ENCODE results near the gene EFCAB8. TPM values are rescaled to one million over a fixed set of nuclear protein-coding genes. Genes with fewer than 3 reads are reported as not detected.

EFCAB8 gene
- total RNA-seq, 1 donor from 2014 or later: 0.41 TPM

DNA sequence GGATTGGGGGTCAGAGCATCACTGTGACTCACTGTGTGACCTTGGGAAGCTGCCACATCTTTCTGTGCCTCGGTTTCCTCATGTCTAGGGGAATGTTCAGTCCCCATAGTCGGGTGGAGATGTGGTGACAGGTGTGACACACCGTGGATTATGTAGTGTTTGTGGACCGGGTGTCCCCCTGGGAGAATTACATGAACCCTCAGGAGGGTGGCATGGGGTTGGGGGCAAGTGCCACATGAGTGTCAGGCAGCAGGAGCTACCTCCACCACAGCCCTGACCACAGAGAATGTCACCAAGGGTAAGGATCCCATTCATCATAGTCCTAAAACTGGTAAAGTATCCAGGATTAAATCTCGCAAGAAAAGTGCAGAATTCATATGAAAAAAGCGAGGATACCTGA is 122.3 kb downstream of the EFCAB8 start:
- DNase-seq (ENCODE audit: low read depth) (no peak), FAIRE-seq (no peak)
- H3K4me2 ChIP-seq (ENCODE audit: low read length): no peak overlapping the region

DNA sequence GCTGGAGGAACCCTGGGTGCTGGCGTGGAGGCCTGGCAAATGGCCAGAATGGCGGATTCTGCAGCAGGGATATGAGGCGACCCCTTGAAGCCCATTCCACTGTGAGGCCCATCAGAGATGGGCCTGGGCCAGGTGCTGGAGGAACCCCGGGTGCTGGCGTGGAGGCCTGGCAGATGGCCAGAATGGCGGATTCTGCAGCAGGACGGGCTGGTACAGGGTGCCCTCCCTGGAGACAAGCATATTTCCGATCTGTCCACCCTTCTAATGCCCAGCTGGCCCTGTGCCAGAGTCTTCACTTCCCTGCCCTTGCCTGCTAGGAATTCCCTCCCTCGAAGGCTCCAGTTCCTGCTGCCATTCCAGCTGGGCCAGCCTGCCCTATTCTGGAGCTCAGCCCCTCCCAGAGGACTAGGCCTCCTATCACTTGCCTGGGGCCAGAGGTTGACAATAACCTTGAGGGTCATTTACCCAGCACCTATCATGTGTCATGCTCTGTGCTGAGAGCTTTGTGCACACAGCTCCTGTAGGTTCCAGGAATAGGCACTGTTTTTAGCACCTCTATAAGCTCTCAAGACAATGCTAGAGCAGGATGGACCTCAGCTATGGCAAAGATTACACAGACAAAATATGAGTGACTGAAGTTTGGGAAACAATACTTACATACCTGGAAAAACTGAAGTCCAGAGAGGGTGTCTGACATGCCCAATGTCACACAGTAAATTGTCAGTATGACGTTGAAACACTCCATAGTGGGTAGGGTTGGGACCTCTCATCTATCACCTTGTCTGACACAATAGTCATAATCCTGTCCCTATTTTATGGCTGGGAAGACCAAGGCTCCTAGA is 124.1 kb downstream of the EFCAB8 start:
- no peak overlapping the region for H3K4me3 ChIP-seq (ENCODE audit: insufficient read depth, low read depth, low read length)
- no peak overlapping the region for H3K4me3 Mint-ChIP-seq (ENCODE audit: unreplicated experiment)
- H3K27me3 Mint-ChIP-seq (ENCODE audit: low read depth, unreplicated experiment): peaks cover 18% of the 10 kb centered on the region
- no peak overlapping the region for H3K27ac ChIP-seq (ENCODE audit: low read depth, low read length)
- no peaks in the 10 kb centered on the region for H3K4me1 Mint-ChIP-seq (ENCODE audit: low read depth, unreplicated experiment)
- H3K36me3 ChIP-seq (ENCODE audit: insufficient read depth, low read length): no peaks in the 10 kb centered on the region
- H3K9me3 Mint-ChIP-seq (ENCODE audit: unreplicated experiment): peaks cover 2% of the 10 kb centered on the region
- H3K27me3 ChIP-seq (ENCODE audit: insufficient read depth, low read length): no peaks in the 10 kb centered on the region
- no peak overlapping the region for H3K9ac ChIP-seq (ENCODE audit: low read length)
- no peak overlapping the region for H3K27ac Mint-ChIP-seq (ENCODE audit: unreplicated experiment)
- no peaks in the 10 kb centered on the region for H3K9me3 ChIP-seq (ENCODE audit: insufficient read depth, low read depth, low read length)
- H3K4me2 ChIP-seq (ENCODE audit: low read length): no peak overlapping the region
- no peaks in the 10 kb centered on the region for H3K79me2 ChIP-seq (ENCODE audit: insufficient read depth, low read length)
- H3K4me1 ChIP-seq (ENCODE audit: insufficient read depth, low read length): no peaks in the 10 kb centered on the region
- no peaks in the 10 kb centered on the region for H3K36me3 Mint-ChIP-seq (ENCODE audit: low read depth, unreplicated experiment)
- DNase-seq (ENCODE audit: low read depth) (no peak), FAIRE-seq (no peak)
- TF ChIP-seq, protein P1, sequence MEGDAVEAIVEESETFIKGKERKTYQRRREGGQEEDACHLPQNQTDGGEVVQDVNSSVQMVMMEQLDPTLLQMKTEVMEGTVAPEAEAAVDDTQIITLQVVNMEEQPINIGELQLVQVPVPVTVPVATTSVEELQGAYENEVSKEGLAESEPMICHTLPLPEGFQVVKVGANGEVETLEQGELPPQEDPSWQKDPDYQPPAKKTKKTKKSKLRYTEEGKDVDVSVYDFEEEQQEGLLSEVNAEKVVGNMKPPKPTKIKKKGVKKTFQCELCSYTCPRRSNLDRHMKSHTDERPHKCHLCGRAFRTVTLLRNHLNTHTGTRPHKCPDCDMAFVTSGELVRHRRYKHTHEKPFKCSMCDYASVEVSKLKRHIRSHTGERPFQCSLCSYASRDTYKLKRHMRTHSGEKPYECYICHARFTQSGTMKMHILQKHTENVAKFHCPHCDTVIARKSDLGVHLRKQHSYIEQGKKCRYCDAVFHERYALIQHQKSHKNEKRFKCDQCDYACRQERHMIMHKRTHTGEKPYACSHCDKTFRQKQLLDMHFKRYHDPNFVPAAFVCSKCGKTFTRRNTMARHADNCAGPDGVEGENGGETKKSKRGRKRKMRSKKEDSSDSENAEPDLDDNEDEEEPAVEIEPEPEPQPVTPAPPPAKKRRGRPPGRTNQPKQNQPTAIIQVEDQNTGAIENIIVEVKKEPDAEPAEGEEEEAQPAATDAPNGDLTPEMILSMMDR (IDR thresholded peaks at IDR 0.05; ENCODE audit: insufficient read depth, low read depth, low read length): no peak
- no peak for TF ChIP-seq EZH2 (IDR thresholded peaks at IDR 0.05; ENCODE audit: insufficient read depth, low read length)
- no peak overlapping the region for H2AFZ ChIP-seq (ENCODE audit: low read depth, low read length)
- no peaks in the 10 kb centered on the region for H4K20me1 ChIP-seq (ENCODE audit: insufficient read depth, low read length)

More for the DNA sequence above, 122.3 kb downstream of the EFCAB8 start:
- TF ChIP-seq, protein P1 (IDR thresholded peaks at IDR 0.05; ENCODE audit: insufficient read depth, low read depth, low read length): no peak
- no peak for TF ChIP-seq EZH2 (IDR thresholded peaks at IDR 0.05; ENCODE audit: insufficient read depth, low read length)
- H4K20me1 ChIP-seq (ENCODE audit: insufficient read depth, low read length): no peaks in the 10 kb centered on the region
- H3K27ac ChIP-seq (ENCODE audit: low read depth, low read length): no peak overlapping the region
- H3K9ac ChIP-seq (ENCODE audit: low read length): no peak overlapping the region
- H3K9me3 Mint-ChIP-seq (ENCODE audit: unreplicated experiment): peaks cover 2% of the 10 kb centered on the region
- no peaks in the 10 kb centered on the region for H3K27me3 ChIP-seq (ENCODE audit: insufficient read depth, low read length)
- no peaks in the 10 kb centered on the region for H3K9me3 ChIP-seq (ENCODE audit: insufficient read depth, low read depth, low read length)
- no peaks in the 10 kb centered on the region for H3K4me1 Mint-ChIP-seq (ENCODE audit: low read depth, unreplicated experiment)
- H3K4me3 Mint-ChIP-seq (ENCODE audit: unreplicated experiment): no peak overlapping the region
- H2AFZ ChIP-seq (ENCODE audit: low read depth, low read length): no peak overlapping the region
- no peaks in the 10 kb centered on the region for H3K36me3 ChIP-seq (ENCODE audit: insufficient read depth, low read length)
- H3K27ac Mint-ChIP-seq (ENCODE audit: unreplicated experiment): no peak overlapping the region
- no peak overlapping the region for H3K4me3 ChIP-seq (ENCODE audit: insufficient read depth, low read depth, low read length)
- H3K36me3 Mint-ChIP-seq (ENCODE audit: low read depth, unreplicated experiment): no peaks in the 10 kb centered on the region
- H3K27me3 Mint-ChIP-seq (ENCODE audit: low read depth, unreplicated experiment): peaks cover 19% of the 10 kb centered on the region
- no peaks in the 10 kb centered on the region for H3K79me2 ChIP-seq (ENCODE audit: insufficient read depth, low read length)
- H3K4me1 ChIP-seq (ENCODE audit: insufficient read depth, low read length): no peaks in the 10 kb centered on the region

Measured in astrocyte (in vitro differentiated cells and primary cell).